Kidney (tissue), 14 donors: ENCODE measurements around the gene TATDN3. TPM values are rescaled to one million over a fixed set of nuclear protein-coding genes. Genes with fewer than 3 reads are reported as not detected.

ENCODE experiments used
- DNase-seq, 5 donors: peaks; one replicate each; pipeline ENCODE4 v3.0.0-alpha.2; 2013 to 2020
- FAIRE-seq: peaks from 2 replicates; lab custom pipeline; 2012; peaks lifted over from hg19 to GRCh38; lab: Jason Lieb, UNC
- H3K27ac ChIP-seq, 2 donors: one replicate each; pipeline ENCODE4 v1.7.0; 2013; ENCODE audit warnings: low read depth in 2 of 2, low read length in 2 of 2, inconsistent platforms in 1 of 2
- H3K27me3 ChIP-seq: one replicate; pipeline ENCODE4 v1.7.1; 2013; ENCODE audit warnings: low read length, inconsistent platforms; ENCODE audit not compliant: control insufficient read depth, insufficient read depth
- H3K36me3 ChIP-seq, 3 donors: one replicate each; pipeline versions ENCODE4 v1.7.0 to v1.7.1; 2013; ENCODE audit warnings: low read length in 3 of 3, control low read depth in 1 of 3, inconsistent platforms in 1 of 3; ENCODE audit not compliant: insufficient read depth in 3 of 3, control insufficient read depth in 2 of 3
- H3K4me1 ChIP-seq, 3 donors: one replicate each; pipeline versions ENCODE4 v1.7.0 to v1.7.1; 2013; ENCODE audit warnings: low read length in 3 of 3, inconsistent platforms in 1 of 3, low read depth in 1 of 3; ENCODE audit not compliant: control insufficient read depth in 2 of 3, insufficient read depth in 2 of 3
- H3K4me3 ChIP-seq, 3 donors: one replicate each; pipeline versions ENCODE4 v1.7.0 to v1.8.1; 2013; ENCODE audit warnings: low read length in 3 of 3, control low read depth in 1 of 3, inconsistent platforms in 1 of 3
- H3K9ac ChIP-seq, 3 donors: one replicate each; pipeline versions ENCODE4 v1.7.0 to v1.7.1; 2013; ENCODE audit warnings: low read length in 3 of 3, control low read depth in 1 of 3, inconsistent platforms in 1 of 3
- H3K9me3 ChIP-seq, 3 donors: one replicate each; pipeline versions ENCODE4 v1.7.0 to v1.7.1; 2013; ENCODE audit warnings: low read length in 3 of 3, control low read depth in 1 of 3, inconsistent platforms in 1 of 3; ENCODE audit not compliant: control insufficient read depth in 2 of 3, insufficient read depth in 1 of 3
- CTCF ChIP-seq: IDR thresholded peaks from 3 replicates; pipeline ENCODE4 v1.5.1; 2012; ENCODE audit warnings: mild to moderate bottlenecking, moderate library complexity, borderline replicate concordance; ENCODE audit not compliant: insufficient read depth; ENCODE audit errors: extremely low read depth
- intact Hi-C: fragments of 100-400 bp; cut with DNase I; formaldehyde crosslinking; loops from one replicate; pipeline ENCODE4 v1.11.1; 2022
- polyA plus RNA-seq: library from polyadenylated mRNA; stranded (reverse); fragments of 350-450 nt; fragmentation: Illumina TruSeq; extraction: RNeasy Lipid Tissue Mini Kit (QIAGEN cat#74804); gene quantifications from one replicate; pipeline ENCODE4 v1.2.3, GENCODE V29; 2014; ENCODE audit warnings: low read depth, low replicate concordance; ENCODE audit not compliant: insufficient read depth
- total RNA-seq: library from RNA; stranded (reverse); fragmentation: NEBNext Ultra II Directional; extraction: Animal tissue kit (Norgen Biotek cat#: 25700); gene quantifications from one replicate; pipeline ENCODE4 v1.2.1, GENCODE V29; 2021
- donor health status: control.
- donor health status: control.
- donor health status: control.
- donor health status: control.
- donor health status: control.
- donor health status: DM: yes; HTN: yes; CAD: no.
- donor health status: Normal renal cell carcinoma (clear cell type).

Gene TATDN3
- total and polyA plus RNA-seq, 2 donors from 2014 or later: 18.6 to 19.5 TPM

GRCh38 chr1:212746546-212746945, 45.1 kb upstream of the TATDN3 start:
- FAIRE-seq: no peak
- Histone ChIP-seq H3K9ac (no peak overlapping the region), H3K9me3 (no peaks in the 10 kb centered on the region), H3K27ac (no peak overlapping the region), H3K4me3 (no peak overlapping the region), H3K4me1 (peaks cover 0 to 6% (median 2%) of the 10 kb centered on the region in 3 donors), H3K36me3 (no peaks in the 10 kb centered on the region), H3K27me3 (no peaks in the 10 kb centered on the region)
- TF ChIP-seq CTCF: no peak
- no peak for DNase-seq
- intact Hi-C loops: no loop called here

GRCh38 chr1:212749821-212750535, 41.7 kb upstream of the TATDN3 start:
- Histone ChIP-seq H3K9ac (peak overlapping the region in 1 of 3 donors; percentile 21), H3K27ac (peak overlapping the region in 1 of 2 donors; percentile 16), H3K9me3 (no peaks in the 10 kb centered on the region), H3K27me3 (no peaks in the 10 kb centered on the region), H3K4me3 (no peak overlapping the region), H3K4me1 (peaks cover 0 to 6% (median 6%) of the 10 kb centered on the region in 3 donors), H3K36me3 (no peaks in the 10 kb centered on the region)
- DNase-seq (peak in 2 of 5 donors; percentile 73 to 80), FAIRE-seq (no peak)
- intact Hi-C loops: no loop called here
- TF ChIP-seq CTCF: peak; percentile 60

- FAIRE-seq (no peak), DNase-seq (no peak)
- Histone ChIP-seq H3K36me3 (no peaks in the 10 kb centered on the region), H3K27me3 (no peaks in the 10 kb centered on the region), H3K4me1 (peaks cover 0 to 6% (median 6%) of the 10 kb centered on the region in 3 donors), H3K9ac (no peak overlapping the region), H3K4me3 (peak overlapping the region in 1 of 3 donors; percentile 5), H3K9me3 (no peaks in the 10 kb centered on the region), H3K27ac (peak overlapping the region in 1 of 2 donors; percentile 53)
- intact Hi-C loops: no loop called here
- no peak for TF ChIP-seq CTCF
Measured at GRCh38 chr1:212752252-212752933, 39.3 kb upstream of the TATDN3 start.
